Measurements from ENCODE around the gene SAPCD2.

Gene SAPCD2

GRCh38 chr9:137013571-137013940 lies 56.8 kb downstream of the SAPCD2 start:
- TF ChIP-seq CTCF (IDR thresholded peaks at IDR 0.05) = no peak

- TF ChIP-seq CTCF (IDR thresholded peaks at IDR 0.05) = no peak
Measured at GRCh38 chr9:137012694-137013570, 57.4 kb downstream of the SAPCD2 start.
